ENCODE data around the gene FFAR3. TPM values are rescaled to one million over a fixed set of nuclear protein-coding genes. Genes with fewer than 3 reads are reported as not detected.
A peak's percentile ranks its signal among the peaks of the same experiment; 100 is the strongest.

The FFAR3 gene, protein sequence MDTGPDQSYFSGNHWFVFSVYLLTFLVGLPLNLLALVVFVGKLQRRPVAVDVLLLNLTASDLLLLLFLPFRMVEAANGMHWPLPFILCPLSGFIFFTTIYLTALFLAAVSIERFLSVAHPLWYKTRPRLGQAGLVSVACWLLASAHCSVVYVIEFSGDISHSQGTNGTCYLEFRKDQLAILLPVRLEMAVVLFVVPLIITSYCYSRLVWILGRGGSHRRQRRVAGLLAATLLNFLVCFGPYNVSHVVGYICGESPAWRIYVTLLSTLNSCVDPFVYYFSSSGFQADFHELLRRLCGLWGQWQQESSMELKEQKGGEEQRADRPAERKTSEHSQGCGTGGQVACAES
- under 1 TPM; 0.18 to 0.44 TPM for total RNA-seq
- long read RNA-seq, result 0 reads

GRCh38 chr19:35357867-35358573 is at the start of gene FFAR3:
FFAR3 (plus strand) TSS chr19:35358460; CDS start chr19:35358891, 431 bp downstream.
- ATAC-seq, result peak; percentile 68 to 71
- intact Hi-C loops (cut with DNase I), result no loop called here
- peak; percentile 66 for DNase-seq

DNA sequence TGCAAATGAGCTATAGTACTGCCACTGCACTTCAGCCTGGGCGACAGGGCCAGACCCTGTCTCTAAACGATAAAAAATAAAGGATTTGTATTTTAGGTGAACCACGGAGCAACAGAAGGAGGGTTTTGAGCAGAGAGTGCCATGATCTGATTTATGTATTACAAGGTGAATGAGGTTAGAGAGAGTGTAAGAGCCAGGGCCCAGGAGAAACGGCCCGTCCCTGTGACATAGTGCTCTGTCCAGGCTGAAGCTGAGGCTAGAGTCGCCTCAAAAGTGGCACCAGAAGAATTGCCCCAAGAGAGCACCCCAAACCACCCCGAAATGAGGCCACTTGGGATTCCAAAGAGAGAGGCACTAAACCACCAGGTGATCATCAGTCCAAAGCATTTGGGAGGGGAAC is 49.4 kb upstream of the FFAR3 start:
- intact Hi-C loops (cut with DNase I), result no loop called here
- ATAC-seq, result no peak

DNA sequence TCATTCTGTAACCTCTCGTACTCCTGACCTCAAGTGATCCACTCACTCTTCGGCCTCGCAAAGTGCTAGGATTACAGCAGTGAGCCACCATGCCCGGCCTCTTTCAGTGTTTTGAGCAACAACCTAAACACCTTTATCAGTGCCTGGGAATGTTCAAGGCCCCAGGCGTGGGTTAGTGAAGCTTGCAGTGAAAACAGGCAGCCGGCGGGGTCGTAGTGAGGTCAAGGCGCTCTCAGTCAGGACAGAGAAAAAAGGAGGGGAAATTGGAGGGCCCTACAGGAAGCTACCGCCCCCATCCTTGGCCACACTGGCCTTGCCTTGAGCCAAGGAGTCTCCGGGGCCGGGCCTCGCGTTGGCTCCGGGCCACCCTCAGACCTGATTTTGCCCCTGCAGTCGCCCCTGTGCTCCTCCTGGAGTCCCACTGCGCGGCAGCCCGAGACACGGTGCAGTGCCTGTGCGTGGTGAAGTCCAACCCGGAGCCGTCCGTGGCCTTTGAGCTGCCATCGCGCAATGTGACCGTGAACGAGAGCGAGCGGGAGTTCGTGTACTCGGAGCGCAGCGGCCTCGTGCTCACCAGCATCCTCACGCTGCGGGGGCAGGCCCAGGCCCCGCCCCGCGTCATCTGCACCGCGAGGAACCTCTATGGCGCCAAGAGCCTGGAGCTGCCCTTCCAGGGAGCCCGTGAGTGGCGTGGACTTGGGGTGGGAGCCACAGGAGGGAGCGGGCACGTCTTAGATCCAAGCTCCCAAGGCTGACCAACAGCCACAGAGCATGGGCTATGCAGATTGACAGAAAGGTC is 48.6 kb upstream of the FFAR3 start:
- intact Hi-C loops (cut with DNase I), result no loop called here
- ATAC-seq (peak; percentile 70 to 78), DNase-seq (peak; percentile 40)

More for the DNA sequence above, 49.4 kb upstream of the FFAR3 start:
- no peak for DNase-seq

DNA sequence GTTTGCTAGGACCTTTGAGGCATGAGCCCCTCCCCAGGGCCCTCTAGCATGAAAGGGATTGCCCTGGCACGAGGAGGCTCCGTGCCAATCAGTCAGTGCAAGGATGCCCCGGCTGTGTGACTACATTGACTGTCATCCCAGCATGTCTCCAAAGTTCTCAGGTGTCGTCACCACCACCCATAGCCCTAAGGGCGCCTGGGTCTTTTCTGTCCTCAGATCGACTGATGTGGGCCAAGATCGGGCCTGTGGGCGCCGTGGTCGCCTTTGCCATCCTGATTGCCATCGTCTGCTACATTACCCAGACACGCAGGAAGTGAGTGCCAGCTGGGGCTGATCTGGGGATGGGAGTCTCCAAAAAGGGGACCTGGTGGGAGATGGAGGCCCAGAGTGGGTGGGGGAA is 47.9 kb upstream of the FFAR3 start:
- intact Hi-C loops (cut with DNase I), result no loop called here
- no peak for DNase-seq

DNA sequence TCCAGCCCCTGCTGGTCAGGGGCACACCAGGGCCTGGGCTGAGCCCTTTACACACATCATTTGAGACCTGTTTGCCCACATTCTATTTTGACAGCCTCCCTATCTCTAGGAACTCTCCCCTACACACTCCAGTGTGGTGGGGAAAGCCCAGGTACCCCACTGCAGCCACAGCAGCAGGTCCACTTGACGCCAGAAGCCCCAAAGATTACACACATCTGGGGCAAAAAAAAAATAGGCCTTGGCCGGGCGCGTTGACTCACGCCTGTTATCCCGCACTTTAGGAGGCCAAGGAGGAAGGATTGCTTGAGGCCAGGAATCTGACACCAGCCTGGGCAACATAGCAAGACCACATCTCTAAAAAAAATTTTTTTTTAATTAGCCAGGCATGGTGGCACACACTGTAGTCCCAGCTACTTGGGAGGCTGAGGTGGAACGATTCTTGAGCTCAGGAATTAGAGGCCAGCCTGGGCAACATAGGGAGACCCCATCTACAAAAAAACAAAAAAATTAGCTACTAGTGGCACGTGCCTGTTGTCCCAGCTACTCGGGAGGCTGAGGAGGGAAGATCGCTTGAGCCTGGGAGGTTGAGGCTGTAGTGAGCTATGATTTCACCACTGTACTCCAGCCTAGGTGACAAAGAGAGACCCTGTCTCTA is 47.3 kb upstream of the FFAR3 start:
- no peak for ATAC-seq
- intact Hi-C loops (cut with DNase I), result no loop called here
- DNase-seq, result no peak

More for the DNA sequence above, 47.9 kb upstream of the FFAR3 start:
- ATAC-seq, result no peak

- no peak for DNase-seq
- ATAC-seq, result no peak
- intact Hi-C loops (cut with DNase I), result no loop called here
Measured at GRCh38 chr19:35311901-35312665, 46.2 kb upstream of the FFAR3 start.

DNA sequence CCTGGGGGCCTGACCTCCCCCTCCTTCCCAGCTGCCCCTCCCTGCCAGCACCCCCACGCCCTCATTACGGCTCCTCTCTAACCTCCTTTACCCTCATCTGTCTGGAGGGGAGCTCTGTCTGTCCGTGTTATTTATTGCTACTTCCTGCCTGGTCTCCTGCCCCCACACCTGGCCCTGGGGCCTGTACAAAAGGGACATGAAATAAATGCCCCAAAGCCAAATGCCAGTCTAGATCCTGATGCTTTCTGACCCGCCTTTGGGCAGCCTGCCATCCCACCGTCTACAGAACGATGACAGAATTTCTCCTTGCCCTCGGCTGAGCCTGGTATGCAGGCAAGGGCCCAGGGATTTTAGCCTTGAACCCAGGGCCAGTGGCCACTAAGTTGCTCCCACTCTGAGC is 44.7 kb upstream of the FFAR3 start:
- intact Hi-C loops (cut with DNase I), result no loop called here
- ATAC-seq, result no peak
- no peak for DNase-seq

GRCh38 chr19:35314031-35314430 is 44.2 kb upstream of the FFAR3 start:
- intact Hi-C loops (cut with DNase I), result no loop called here
- DNase-seq (no peak), ATAC-seq (no peak)

DNA sequence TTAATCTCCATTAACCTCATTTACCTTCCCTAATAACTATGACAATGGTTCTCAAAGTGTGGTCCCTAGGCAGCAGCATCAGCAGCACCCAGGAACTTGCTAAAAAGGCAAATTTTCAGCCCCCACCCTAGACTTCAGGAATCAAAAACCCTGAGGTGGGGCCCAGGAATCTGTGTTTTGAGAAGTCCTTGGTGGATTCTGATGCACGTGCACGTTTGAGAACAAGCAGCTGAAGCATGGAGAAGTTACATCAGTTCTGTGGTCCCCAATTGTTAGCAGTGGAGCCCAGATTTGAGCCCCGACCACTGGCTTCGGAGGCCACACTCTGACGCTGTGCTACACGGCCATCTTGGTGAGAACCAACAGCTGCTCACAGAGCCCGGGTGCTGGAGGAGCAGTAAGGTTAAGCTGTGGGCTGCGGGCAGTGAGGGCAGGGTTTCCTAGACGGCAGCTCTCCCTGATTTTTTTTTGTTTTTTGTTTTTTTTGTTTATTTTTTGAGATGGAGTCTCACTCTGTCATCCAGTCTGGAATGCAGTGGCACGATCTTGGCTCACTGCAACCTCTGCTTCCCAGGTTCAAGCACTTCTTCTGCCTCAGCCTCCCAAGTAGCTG is 43.3 kb upstream of the FFAR3 start:
- intact Hi-C loops (cut with DNase I), result no loop called here
- DNase-seq, result no peak

GRCh38 chr19:35315883-35316282 is 42.4 kb upstream of the FFAR3 start:
- no peak for ATAC-seq
- DNase-seq, result no peak
- intact Hi-C loops (cut with DNase I), result no loop called here

More for the DNA sequence above, 43.3 kb upstream of the FFAR3 start:
- ATAC-seq, result no peak

DNA sequence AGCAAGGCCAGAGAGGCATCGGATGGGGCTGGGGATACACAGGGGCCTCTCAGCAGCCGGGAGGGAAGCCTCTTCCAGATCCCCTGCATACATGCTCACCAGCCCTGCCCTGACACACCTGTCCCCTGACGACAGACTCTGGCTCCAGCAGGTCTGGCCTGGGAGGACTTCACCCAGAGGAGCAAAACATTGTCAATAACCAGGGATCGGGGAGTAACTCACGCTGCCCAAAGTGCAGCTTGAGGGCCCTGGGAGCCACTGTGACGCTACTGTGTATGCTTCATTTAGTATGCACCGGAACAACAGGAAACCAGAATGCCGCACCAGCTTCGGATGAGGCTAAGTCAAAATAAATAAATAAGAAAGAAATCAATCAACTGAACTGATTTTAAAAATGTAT is 41.7 kb upstream of the FFAR3 start:
- ATAC-seq, result no peak
- intact Hi-C loops (cut with DNase I), result no loop called here
- DNase-seq, result no peak

DNA sequence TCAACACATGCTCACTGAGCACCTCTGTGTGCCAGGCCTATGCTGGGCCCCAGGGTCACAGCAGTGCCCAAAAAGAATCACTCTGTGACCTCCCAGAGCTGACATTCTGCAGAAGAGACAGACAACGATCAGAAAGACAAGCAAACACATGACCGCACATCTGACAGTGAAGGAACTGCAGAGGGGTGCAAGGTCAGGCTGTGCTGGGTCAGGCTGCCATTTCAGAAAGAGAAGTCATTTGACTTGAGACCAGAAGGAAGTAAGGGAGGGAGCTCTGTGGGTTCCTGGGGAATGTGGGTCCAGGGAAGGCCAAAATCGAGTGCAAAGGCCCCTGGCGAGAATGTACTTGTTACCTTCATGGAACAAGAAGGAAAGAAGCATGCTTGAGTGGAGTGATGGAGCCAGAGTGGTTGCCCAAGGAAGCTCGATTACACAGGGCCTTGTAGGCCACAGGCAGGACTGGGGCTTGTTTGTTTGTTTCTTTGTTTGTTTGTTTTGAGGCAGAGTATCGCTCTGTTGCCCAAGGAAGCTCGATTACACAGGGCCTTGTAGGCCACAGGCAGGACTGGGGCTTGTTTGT is 40.7 kb upstream of the FFAR3 start:
- no peak for ATAC-seq

GRCh38 chr19:35318679-35319448 is 39.4 kb upstream of the FFAR3 start:
- intact Hi-C loops (cut with DNase I), result no loop called here

More for the DNA sequence above, 40.7 kb upstream of the FFAR3 start:
- DNase-seq, result no peak
- intact Hi-C loops (cut with DNase I), result no loop called here

GRCh38 chr19:35320065-35320713 is 38.1 kb upstream of the FFAR3 start:
- DNase-seq (no peak), ATAC-seq (no peak)
- intact Hi-C loops (cut with DNase I), result no loop called here

More at GRCh38 chr19:35318679-35319448, 39.4 kb upstream of the FFAR3 start:
- DNase-seq (peak; percentile 66), ATAC-seq (peak; percentile 67 to 94)

DNA sequence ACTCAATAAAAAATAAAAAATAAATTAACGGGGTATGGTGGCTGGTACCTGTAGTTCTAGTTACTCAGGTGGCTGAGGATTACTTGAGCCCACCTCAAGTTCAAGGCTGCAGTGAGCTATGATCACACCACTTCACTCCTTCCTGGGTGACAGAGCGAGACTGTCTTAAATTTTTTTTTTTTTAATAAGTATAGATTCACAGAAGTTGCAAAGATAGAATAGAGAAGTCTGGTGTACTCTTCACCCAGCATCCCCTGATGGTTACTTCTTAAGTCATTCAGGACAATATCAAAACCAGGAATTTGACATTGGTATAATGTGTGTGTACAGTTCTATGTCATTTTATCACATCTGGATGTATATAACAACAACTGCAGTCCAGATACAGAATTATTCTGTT is 37.0 kb upstream of the FFAR3 start:
- intact Hi-C loops (cut with DNase I), result no loop called here
- ATAC-seq (no peak), DNase-seq (no peak)

DNA sequence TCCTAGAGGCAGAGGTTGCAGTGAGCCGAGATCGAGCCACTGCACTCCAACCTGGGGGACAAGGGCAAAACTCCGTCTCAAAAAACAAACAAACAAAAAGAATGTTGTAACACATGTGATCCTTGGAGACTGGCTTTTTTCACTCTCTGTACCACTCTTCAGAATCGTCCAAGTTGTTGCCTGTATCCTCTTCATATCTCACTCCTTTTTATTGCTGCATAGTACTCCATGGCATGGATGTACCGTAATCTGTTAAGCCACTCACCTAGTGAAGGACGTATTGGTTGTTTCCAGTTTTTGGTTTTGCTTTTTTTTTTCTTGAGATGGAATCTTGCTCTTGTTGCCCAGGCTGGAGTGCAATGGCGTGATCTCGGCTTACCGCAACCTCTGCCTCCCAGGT is 36.2 kb upstream of the FFAR3 start:
- ATAC-seq, result no peak
- intact Hi-C loops (cut with DNase I), result no loop called here
- no peak for DNase-seq

DNA sequence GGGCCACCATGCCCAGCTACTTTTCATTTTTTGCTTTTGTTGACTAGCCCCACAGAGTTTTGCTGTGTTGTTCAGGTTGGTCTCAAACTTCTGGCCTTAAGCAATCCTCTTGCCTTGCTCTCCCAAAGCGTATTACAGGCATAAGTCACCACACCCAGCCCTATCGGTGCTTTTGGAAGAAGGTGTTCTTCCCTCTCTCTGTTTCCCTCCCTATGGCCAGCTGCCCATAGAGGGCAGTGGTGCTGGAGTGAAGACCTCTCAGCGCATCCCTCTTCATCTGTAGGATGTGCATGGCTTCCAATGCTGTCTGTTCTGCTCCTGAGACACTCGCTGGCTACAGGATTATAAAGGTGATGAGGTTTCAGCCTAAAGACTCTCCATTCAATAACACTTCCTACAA is 30.6 kb upstream of the FFAR3 start:
- ATAC-seq, result no peak
- DNase-seq, result no peak
- intact Hi-C loops (cut with DNase I), result no loop called here

All from left cardiac atrium (tissue), 4 donors.